Liver (tissue), 9 donors: ENCODE data around the gene ACTRT2. TPM values are rescaled to one million over a fixed set of nuclear protein-coding genes. Genes with fewer than 3 reads are reported as not detected.

Experiments
- DNase-seq: peaks from one replicate; pipeline ENCODE4 v3.0.0-alpha.2; 2017; ENCODE audit warnings: low spot score
- H3K27ac ChIP-seq, 2 donors: one replicate each; pipeline ENCODE4 v1.7.0; 2013; ENCODE audit warnings: inconsistent platforms in 2 of 2, low read length in 2 of 2, control low read depth in 1 of 2, low read depth in 1 of 2, mild to moderate bottlenecking in 1 of 2
- H3K27me3 ChIP-seq, 4 donors: one replicate each; pipeline versions ENCODE4 v1.6.1 to v1.7.0; 2013; ENCODE audit warnings: low read length in 3 of 4, inconsistent platforms in 1 of 4, mild to moderate bottlenecking in 1 of 4, moderate library complexity in 1 of 4; ENCODE audit not compliant: control insufficient read depth in 4 of 4, insufficient read depth in 4 of 4
- H3K36me3 ChIP-seq, 4 donors: one replicate each; pipeline versions ENCODE4 v1.6.1 to v1.7.0; 2013; ENCODE audit warnings: low read length in 3 of 4, mild to moderate bottlenecking in 3 of 4, low read depth in 1 of 4, moderate library complexity in 1 of 4; ENCODE audit not compliant: control insufficient read depth in 4 of 4, insufficient read depth in 3 of 4
- H3K4me1 ChIP-seq, 4 donors: one replicate each; pipeline versions ENCODE4 v1.6.1 to v1.7.0; 2013; ENCODE audit warnings: low read length in 3 of 4, mild to moderate bottlenecking in 3 of 4, moderate library complexity in 1 of 4; ENCODE audit not compliant: control insufficient read depth in 4 of 4, insufficient read depth in 4 of 4
- H3K4me3 ChIP-seq, 3 donors: one replicate each; pipeline versions ENCODE4 v1.6.1 to v1.7.0; 2013; ENCODE audit warnings: low read length in 3 of 3, control low read depth in 1 of 3, low read depth in 1 of 3, mild to moderate bottlenecking in 1 of 3
- H3K9ac ChIP-seq, 2 donors: one replicate each; pipeline ENCODE4 v1.7.0; 2013; ENCODE audit warnings: low read length in 2 of 2, mild to moderate bottlenecking in 2 of 2, moderate library complexity in 2 of 2, control low read depth in 1 of 2, low read depth in 1 of 2
- H3K9me3 ChIP-seq, 4 donors: one replicate each; pipeline versions ENCODE4 v1.6.1 to v1.7.0; 2013; ENCODE audit warnings: low read length in 3 of 4; ENCODE audit not compliant: control insufficient read depth in 4 of 4
- CTCF ChIP-seq: fragments of 150-350 bp; IDR thresholded peaks from 2 replicates; pipeline ENCODE4 v1.5.1; 2017; ENCODE audit warnings: improper control_type of control experiment, low read depth, low read length; ENCODE audit not compliant: missing input control
- EGR1 ChIP-seq, 2 donors: IDR thresholded peaks; 2 replicates each; pipeline ENCODE4 v1.6.1; 2016 to 2018; ENCODE audit warnings: antibody characterized with exemption in 2 of 2, low read depth in 2 of 2
- FOXA1 ChIP-seq: IDR thresholded peaks from 2 replicates; pipeline ENCODE4 v1.6.1; 2016; ENCODE audit warnings: antibody characterized with exemption
- FOXA2 ChIP-seq: IDR thresholded peaks from 2 replicates; pipeline ENCODE4 v1.6.1; 2016; ENCODE audit warnings: antibody characterized with exemption
- GABPA ChIP-seq, 2 donors: IDR thresholded peaks in 1 of 2; conservative IDR thresholded peaks in 1 of 2; 2 replicates each; pipeline ENCODE4 v1.6.1; 2016; ENCODE audit warnings: antibody characterized with exemption in 2 of 2, mild to moderate bottlenecking in 1 of 2, moderate library complexity in 1 of 2
- MAX ChIP-seq: IDR thresholded peaks from 2 replicates; pipeline ENCODE4 v1.6.1; 2016; ENCODE audit warnings: antibody characterized with exemption
- NR2F2 ChIP-seq: IDR thresholded peaks from 2 replicates; pipeline ENCODE4 v1.6.1; 2016; ENCODE audit warnings: antibody characterized with exemption
- RAD21 ChIP-seq, 2 donors: IDR thresholded peaks; 2 replicates each; pipeline ENCODE4 v1.6.1; 2016; ENCODE audit warnings: antibody characterized with exemption in 2 of 2, mild to moderate bottlenecking in 2 of 2
- REST ChIP-seq: IDR thresholded peaks from 2 replicates; pipeline ENCODE4 v1.6.1; 2016; ENCODE audit warnings: antibody characterized with exemption, mild to moderate bottlenecking
- RXRA ChIP-seq, 2 donors: IDR thresholded peaks; 2 replicates each; pipeline ENCODE4 v1.6.1; 2017 to 2018; ENCODE audit warnings: antibody characterized with exemption in 2 of 2, mild to moderate bottlenecking in 1 of 2
- SP1 ChIP-seq: IDR thresholded peaks from 2 replicates; pipeline ENCODE4 v1.6.1; 2018; ENCODE audit warnings: antibody characterized with exemption, mild to moderate bottlenecking
- TAF1 ChIP-seq: conservative IDR thresholded peaks from 2 replicates; pipeline ENCODE4 v1.6.1; 2016; ENCODE audit warnings: antibody characterized with exemption, mild to moderate bottlenecking
- YY1 ChIP-seq: IDR thresholded peaks from 2 replicates; pipeline ENCODE4 v1.6.1; 2016; ENCODE audit warnings: antibody characterized with exemption, mild to moderate bottlenecking
- ZBTB33 ChIP-seq: IDR thresholded peaks from 2 replicates; pipeline ENCODE4 v1.6.1; 2016; ENCODE audit warnings: antibody characterized with exemption
- WGBS: extraction: QIAGEN DNeasy Blood & Tissue Kit; methylation state at CpG from one replicate; pipeline ENCODE4 v1.1.7; 2013; 5-methylcytosine and 5-hydroxymethylcytosine counted together
- polyA plus RNA-seq, 2 donors: library from polyadenylated mRNA; stranded (reverse) in 1 of 2; unstranded in 1 of 2; fragments of 200-250 nt in 1 of 2; fragments of >200 nt in 1 of 2; fragmentation: Nextera tagmentation in 1 of 2; extraction: Ambion mirVana in 1 of 2; gene quantifications; one replicate each; pipeline versions ENCODE4 v1.2.1 to v1.2.3, GENCODE V29; 2013 to 2015
- total RNA-seq, 2 donors: library from RNA; depleted of rRNA; stranded (reverse); fragments of >200 nt; gene quantifications; one replicate each; pipeline ENCODE4 v1.2.3, GENCODE V29; 2014
- donor health status: healthy.
- donor health status: healthy.
- donor health status: healthy.
- donor health status: healthy.
- donor health status: healthy.

Gene ACTRT2
- total and polyA plus RNA-seq, 4 donors: not detected

- TF ChIP-seq RAD21 (IDR thresholded peaks at IDR 0.05) (no peak), CTCF (no peak), FOXA1 (no peak), NR2F2 (no peak), RXRA (IDR thresholded peaks at IDR 0.05) (no peak), EGR1 (IDR thresholded peaks at IDR 0.05; ENCODE audit: low read depth in 2 of 2) (no peak)
These were observed 38.9 kb downstream of the ACTRT2 start (continued) for GRCh38 chr1:3060127-3060526.

- Histone ChIP-seq H3K27ac (no peak overlapping the region), H3K9ac (no peak overlapping the region), H3K4me3 (no peak overlapping the region), H3K27me3 (peaks cover 0 to 13% (median 7%) of the 10 kb centered on the region in 4 donors), H3K4me1 (peaks cover 4 to 7% (median 5%) of the 10 kb centered on the region in 4 donors), H3K9me3 (no peaks in the 10 kb centered on the region), H3K36me3 (no peaks in the 10 kb centered on the region)
- 65% methylated on average over 15 of the region's 15 CpGs for WGBS
- TF ChIP-seq REST (no peak), YY1 (no peak), FOXA2 (no peak), RXRA (IDR thresholded peaks at IDR 0.05) (no peak), ZBTB33 (no peak), GABPA (IDR thresholded peaks at IDR 0.05 in 1 of 2, conservative IDR thresholded peaks at IDR 0.05 in 1 of 2) (no peak)
- no peak for DNase-seq
These were observed 39.6 kb downstream of the ACTRT2 start for GRCh38 chr1:3060601-3061551.

- Histone ChIP-seq H3K27ac (no peak overlapping the region), H3K9ac (no peak overlapping the region), H3K36me3 (no peaks in the 10 kb centered on the region), H3K27me3 (peaks cover 0 to 15% (median 7%) of the 10 kb centered on the region in 4 donors), H3K4me3 (no peak overlapping the region), H3K9me3 (no peaks in the 10 kb centered on the region), H3K4me1 (peaks cover 4 to 7% (median 5%) of the 10 kb centered on the region in 4 donors)
- 46% methylated on average over 5 of the region's 5 CpGs for WGBS
- no peak for DNase-seq
- no peak for TF ChIP-seq FOXA2
- no peak for TF ChIP-seq SP1
- TF ChIP-seq MAX: no peak
- TF ChIP-seq NR2F2: no peak
- no peak for TF ChIP-seq RXRA (IDR thresholded peaks at IDR 0.05)
- no peak for TF ChIP-seq GABPA (IDR thresholded peaks at IDR 0.05 in 1 of 2, conservative IDR thresholded peaks at IDR 0.05 in 1 of 2)
- no peak for TF ChIP-seq ZBTB33
- TF ChIP-seq TAF1: no peak
- no peak for TF ChIP-seq REST
- TF ChIP-seq YY1: no peak
These were observed 40.3 kb downstream of the ACTRT2 start for GRCh38 chr1:3061566-3061965.
